IMR-90 (cell line): ENCODE data around the gene MYH7B. TPM values are rescaled to one million over a fixed set of nuclear protein-coding genes. Genes with fewer than 3 reads are reported as not detected.

ENCODE experiments used
- ATAC-seq: fragments of 200-7000 bp; cut with Tn5 transposase; 2 replicates; pipeline ENCODE4 v1.9.1; 2020; ENCODE audit warnings: low read depth, mild to moderate bottlenecking, moderate library complexity
- BruUV-seq: library from RNA; stranded (reverse); fragments of 400-500 nt; replicated peaks from 2 replicates; lab custom pipeline; 2021; lab: Mats Ljungman, UMichigan
- CTCF ChIA-PET: fragments of 300-600 bp; formaldehyde crosslinking; extraction: SDS; loops from one replicate; lab custom pipeline; 2021; ENCODE audit warnings: antibody characterized with exemption; lab: Yijun Ruan, JAX
- POLR2A ChIA-PET: fragments of 300-600 bp; sonication (Branson Sonifier 250); formaldehyde crosslinking; loops from one replicate; lab custom pipeline; 2022; ENCODE audit warnings: antibody characterized with exemption; ENCODE audit not compliant: unreplicated experiment; lab: Charles Lee
- DNase-seq: peaks from one replicate; pipeline ENCODE4 v3.0.0; 2013
- H2AFZ ChIP-seq: replicated peaks from 2 replicates; pipeline ENCODE3; 2013; ENCODE audit warnings: low read length, mild to moderate bottlenecking; ENCODE audit not compliant: poor library complexity
- H2AK5ac ChIP-seq: 2 replicates; pipeline ENCODE4 v1.6.1; 2013; ENCODE audit warnings: low read depth, low read length, inconsistent platforms
- H2AK9ac ChIP-seq: replicated peaks from 2 replicates; pipeline ENCODE3; 2013; ENCODE audit warnings: mild to moderate bottlenecking, low read depth, low read length, moderate library complexity; ENCODE audit not compliant: poor library complexity
- H2BK120ac ChIP-seq: 2 replicates; pipeline ENCODE4 v1.6.1; 2013; ENCODE audit warnings: low read depth, low read length, inconsistent platforms
- H2BK15ac ChIP-seq: 3 replicates; pipeline ENCODE4 v1.6.1; 2013; ENCODE audit warnings: low read depth, low read length, inconsistent platforms
- H2BK20ac ChIP-seq: 2 replicates; pipeline ENCODE4 v1.6.1; 2013; ENCODE audit warnings: low read depth, mild to moderate bottlenecking, inconsistent platforms, low read length, moderate library complexity
- H2BK5ac ChIP-seq: 2 replicates; pipeline ENCODE4 v1.6.1; 2013; ENCODE audit warnings: mild to moderate bottlenecking, low read depth, low read length, inconsistent platforms; ENCODE audit not compliant: poor library complexity, severe bottlenecking
- H3K14ac ChIP-seq: replicated peaks from 2 replicates; pipeline ENCODE4 v1.6.1; 2013; ENCODE audit warnings: low read depth, low read length, inconsistent platforms
- H3K18ac ChIP-seq: 2 replicates; pipeline ENCODE4 v1.6.1; 2013; ENCODE audit warnings: low read depth, low read length, control low read depth
- H3K23ac ChIP-seq: 2 replicates; pipeline ENCODE4 v1.6.1; 2013; ENCODE audit warnings: low read depth, low read length, inconsistent platforms
- H3K27ac ChIP-seq: 2 replicates; pipeline ENCODE4 v1.5.1; 2013; ENCODE audit warnings: mild to moderate bottlenecking, control low read depth, low read length; ENCODE audit not compliant: insufficient read depth
- H3K27me3 ChIP-seq: 2 replicates; pipeline ENCODE4 v1.6.1; 2013; ENCODE audit warnings: low read length; ENCODE audit not compliant: control insufficient read depth, insufficient read depth
- H3K36me3 ChIP-seq: 2 replicates; pipeline ENCODE4 v1.6.1; 2013; ENCODE audit warnings: low read length, mixed read lengths; ENCODE audit not compliant: control insufficient read depth, insufficient read depth
- H3K4ac ChIP-seq: 2 replicates; pipeline ENCODE4 v1.6.1; 2013; ENCODE audit warnings: low read depth, low read length, inconsistent platforms
- H3K4me1 ChIP-seq: 2 replicates; pipeline ENCODE4 v1.6.1; 2013; ENCODE audit warnings: low read length, mixed read lengths; ENCODE audit not compliant: control insufficient read depth, insufficient read depth
- H3K4me2 ChIP-seq: 2 replicates; pipeline ENCODE4 v1.6.1; 2013; ENCODE audit warnings: low read depth, mild to moderate bottlenecking, control low read depth, low read length, moderate library complexity
- H3K4me3 ChIP-seq: 2 replicates; pipeline ENCODE4 v1.5.1; 2013; ENCODE audit warnings: low read depth, mild to moderate bottlenecking, control low read depth, low read length, moderate library complexity; ENCODE audit not compliant: insufficient read depth
- H3K56ac ChIP-seq: 2 replicates; pipeline ENCODE4 v1.6.1; 2013; ENCODE audit warnings: low read length, inconsistent platforms; ENCODE audit not compliant: insufficient read depth; ENCODE audit errors: extremely low read depth
- H3K79me1 ChIP-seq, 2 experiments: 2 replicates each; pipeline ENCODE4 v1.6.1; 2013; ENCODE audit warnings: low read length in 2 of 2, inconsistent platforms in 1 of 2, low read depth in 1 of 2
- H3K9ac ChIP-seq: 2 replicates; pipeline ENCODE4 v1.6.1; 2013; ENCODE audit warnings: low read depth, low read length, control low read depth
- H3K9me1 ChIP-seq: 2 replicates; pipeline ENCODE4 v1.6.1; 2013; ENCODE audit warnings: low read length, inconsistent platforms; ENCODE audit not compliant: insufficient read depth
- H3K9me3 ChIP-seq: 2 replicates; pipeline ENCODE4 v1.6.1; 2013; ENCODE audit warnings: low read length; ENCODE audit not compliant: control insufficient read depth, insufficient read depth
- H4K20me1 ChIP-seq: 2 replicates; pipeline ENCODE4 v1.6.1; 2013; ENCODE audit warnings: low read length, inconsistent platforms; ENCODE audit not compliant: insufficient read depth
- H4K5ac ChIP-seq: 2 replicates; pipeline ENCODE4 v1.6.1; 2013; ENCODE audit warnings: mild to moderate bottlenecking, low read depth, low read length, control low read depth
- H4K8ac ChIP-seq, 2 experiments: 2 replicates each; pipeline ENCODE4 v1.6.1; 2013; ENCODE audit warnings: low read depth in 2 of 2, low read length in 2 of 2, control low read depth in 1 of 2, inconsistent platforms in 1 of 2
- H4K91ac ChIP-seq: 2 replicates; pipeline ENCODE4 v1.6.1; 2013; ENCODE audit warnings: low read depth, low read length, inconsistent platforms; ENCODE audit not compliant: insufficient read depth
- CHD1 ChIP-seq: IDR thresholded peaks from 2 replicates; pipeline ENCODE4 v1.6.1; 2012; ENCODE audit warnings: low read depth, low read length, improper control_type of control experiment
- MAFK ChIP-seq: IDR thresholded peaks from 2 replicates; pipeline ENCODE4 v1.6.1; 2012; ENCODE audit warnings: low read depth, low read length, improper control_type of control experiment
- MAZ ChIP-seq: IDR thresholded peaks from 2 replicates; pipeline ENCODE4 v1.6.1; 2012; ENCODE audit warnings: low read depth, mild to moderate bottlenecking, low read length, improper control_type of control experiment, moderate library complexity, borderline replicate concordance
- MXI1 ChIP-seq: IDR thresholded peaks from 2 replicates; pipeline ENCODE4 v1.6.1; 2012; ENCODE audit warnings: low read depth, mild to moderate bottlenecking, low read length, moderate library complexity, borderline replicate concordance
- RAD21 ChIP-seq: IDR thresholded peaks from 2 replicates; pipeline ENCODE4 v1.6.1; 2012; ENCODE audit warnings: low read length, improper control_type of control experiment
- RCOR1 ChIP-seq: IDR thresholded peaks from 2 replicates; pipeline ENCODE4 v1.6.1; 2012; ENCODE audit warnings: mild to moderate bottlenecking, low read length, improper control_type of control experiment; ENCODE audit not compliant: insufficient replicate concordance
- RFX5 ChIP-seq: IDR thresholded peaks from 2 replicates; pipeline ENCODE4 v1.8.0; 2012; ENCODE audit warnings: low read depth, mild to moderate bottlenecking, low read length, moderate library complexity
- SMC3 ChIP-seq: fragments of 150-350 bp; IDR thresholded peaks from 2 replicates; pipeline ENCODE4 v1.6.1; 2016; ENCODE audit warnings: low read depth, mild to moderate bottlenecking, antibody characterized with exemption, low read length, moderate library complexity
- WGBS, 2 experiments: methylation state at CpG; one replicate each; pipeline versions ENCODE4 v1.1.5 to v1.1.7; 2013; ENCODE audit warnings: missing lambda C conversion rate in 2 of 2; ENCODE audit not compliant: insufficient read length in 1 of 2; ENCODE audit errors: extremely low coverage in 2 of 2; 5-methylcytosine and 5-hydroxymethylcytosine counted together
- dilution Hi-C: fragments of 300-500 bp; cut with HindIII; formaldehyde crosslinking; loops from one replicate; pipeline ENCODE4 v1.14.3; 2018; ENCODE audit warnings: low sequenced_read_pairs; ENCODE audit not compliant: unreplicated experiment
- in situ Hi-C: fragments of 300-500 bp; cut with MboI; formaldehyde crosslinking; loops from 3 replicates; pipeline ENCODE4 v1.14.3; 2019; ENCODE audit warnings: low sequenced_read_pairs, inconsistent platforms, mixed read lengths
- intact Hi-C: fragments of 100-400 bp; cut with micrococcal nuclease; formaldehyde crosslinking; loops from 2 replicates; pipeline ENCODE4 v1.10.0; 2022
- polyA plus RNA-seq, 3 experiments: library from polyadenylated mRNA; depleted of rRNA; stranded (reverse); fragments of >200 nt; gene quantifications; 2 replicates each; pipeline ENCODE4 v1.2.3, GENCODE V29; 2012; ENCODE audit warnings: low replicate concordance in 1 of 3
- total RNA-seq: library from RNA; depleted of rRNA; stranded (reverse); fragments of >200 nt; gene quantifications from 2 replicates; pipeline ENCODE4 v1.2.3, GENCODE V29; 2012
- TF ChIP-seq, protein P1 (sequence below): conservative IDR thresholded peaks from 2 replicates; pipeline ENCODE4 v1.5.1; 2012; ENCODE audit warnings: mild to moderate bottlenecking, low read depth, low read length, improper control_type of control experiment
- TF ChIP-seq, protein P2 (sequence below): fragments of 150-350 bp; IDR thresholded peaks from 2 replicates; pipeline ENCODE4 v1.6.1; 2017; ENCODE audit warnings: mild to moderate bottlenecking, antibody characterized with exemption, low read length, low read depth

Gene MYH7B
- total and polyA plus RNA-seq, 2 of the 4 experiments (the other 2 are of a cell fraction) = 0.09 TPM; not detected in 1

DNA sequence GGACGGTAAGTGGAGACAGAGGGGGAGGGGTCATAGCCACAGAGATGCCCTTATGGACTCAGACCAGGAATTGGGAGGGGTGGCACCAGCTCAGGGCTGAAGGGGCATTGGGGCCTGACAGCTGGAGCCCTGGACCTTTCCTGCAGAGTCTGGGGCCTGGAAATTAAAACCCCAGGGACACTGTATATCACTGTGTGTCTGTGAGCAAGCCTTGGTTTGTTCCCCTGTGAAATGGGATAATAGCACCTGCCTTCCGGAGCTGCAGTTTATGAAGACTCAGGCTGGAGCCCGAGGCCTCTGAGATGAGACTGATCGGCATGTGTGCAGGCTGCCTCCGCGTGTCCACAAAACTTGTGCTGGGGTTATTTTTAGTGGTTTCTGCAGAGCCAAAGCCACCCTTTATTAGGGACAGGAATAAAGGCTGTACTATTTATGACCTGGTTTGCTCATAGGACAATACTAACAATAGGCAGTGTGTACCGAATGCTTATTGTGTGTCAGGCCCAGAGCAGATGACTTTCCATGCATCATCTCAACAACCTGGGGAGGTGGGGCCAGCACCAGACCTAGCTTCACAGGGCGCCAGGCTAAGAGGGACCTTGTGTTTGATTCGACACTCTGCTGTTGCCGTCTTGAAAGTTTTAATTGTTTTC lies 22.6 kb downstream of the MYH7B start:
- Histone ChIP-seq H2BK15ac (no peak overlapping the region), H3K4me1 (no peaks in the 10 kb centered on the region), H3K56ac (no peak overlapping the region), H4K20me1 (no peaks in the 10 kb centered on the region), H4K91ac (no peak overlapping the region), H3K18ac (no peak overlapping the region), H3K9me3 (no peaks in the 10 kb centered on the region), H3K4me3 (no peak overlapping the region), H2AFZ (no peak overlapping the region), H3K36me3 (no peaks in the 10 kb centered on the region), H4K8ac (no peak overlapping the region), H3K79me1 (no peaks in the 10 kb centered on the region), H2AK9ac (no peak overlapping the region), H2BK20ac (no peak overlapping the region), H4K5ac (no peak overlapping the region), H3K4ac (no peak overlapping the region), H2AK5ac (no peak overlapping the region), H2BK120ac (no peak overlapping the region), H3K27me3 (peaks cover 35% of the 10 kb centered on the region), H3K9ac (no peak overlapping the region), H3K14ac (no peak overlapping the region; the same call in 1 of the 2 replicates), H3K4me2 (no peak overlapping the region), H3K9me1 (no peaks in the 10 kb centered on the region), H3K27ac (no peak overlapping the region), H2BK5ac (no peak overlapping the region), H3K23ac (no peak overlapping the region)
- intact Hi-C loops = no loop called here
- dilution Hi-C loops = no loop called here
- POLR2A ChIA-PET = no interaction called here
- DNase-seq (no peak), ATAC-seq (no peak)
- BruUV-seq = no TSS peak
- 67% methylated on average over 1 of the region's 10 CpGs; no CpG with 5 or more reads in 1 of the 2 experiments for WGBS, 2 experiments
- TF ChIP-seq RFX5 (no peak), MXI1 (no peak), MAZ (no peak), SMC3 (no peak), RCOR1 (no peak), MAFK (no peak), CHD1 (no peak), RAD21 (no peak)
- TF ChIP-seq, protein P1, sequence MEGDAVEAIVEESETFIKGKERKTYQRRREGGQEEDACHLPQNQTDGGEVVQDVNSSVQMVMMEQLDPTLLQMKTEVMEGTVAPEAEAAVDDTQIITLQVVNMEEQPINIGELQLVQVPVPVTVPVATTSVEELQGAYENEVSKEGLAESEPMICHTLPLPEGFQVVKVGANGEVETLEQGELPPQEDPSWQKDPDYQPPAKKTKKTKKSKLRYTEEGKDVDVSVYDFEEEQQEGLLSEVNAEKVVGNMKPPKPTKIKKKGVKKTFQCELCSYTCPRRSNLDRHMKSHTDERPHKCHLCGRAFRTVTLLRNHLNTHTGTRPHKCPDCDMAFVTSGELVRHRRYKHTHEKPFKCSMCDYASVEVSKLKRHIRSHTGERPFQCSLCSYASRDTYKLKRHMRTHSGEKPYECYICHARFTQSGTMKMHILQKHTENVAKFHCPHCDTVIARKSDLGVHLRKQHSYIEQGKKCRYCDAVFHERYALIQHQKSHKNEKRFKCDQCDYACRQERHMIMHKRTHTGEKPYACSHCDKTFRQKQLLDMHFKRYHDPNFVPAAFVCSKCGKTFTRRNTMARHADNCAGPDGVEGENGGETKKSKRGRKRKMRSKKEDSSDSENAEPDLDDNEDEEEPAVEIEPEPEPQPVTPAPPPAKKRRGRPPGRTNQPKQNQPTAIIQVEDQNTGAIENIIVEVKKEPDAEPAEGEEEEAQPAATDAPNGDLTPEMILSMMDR = no peak
- TF ChIP-seq, protein P2, sequence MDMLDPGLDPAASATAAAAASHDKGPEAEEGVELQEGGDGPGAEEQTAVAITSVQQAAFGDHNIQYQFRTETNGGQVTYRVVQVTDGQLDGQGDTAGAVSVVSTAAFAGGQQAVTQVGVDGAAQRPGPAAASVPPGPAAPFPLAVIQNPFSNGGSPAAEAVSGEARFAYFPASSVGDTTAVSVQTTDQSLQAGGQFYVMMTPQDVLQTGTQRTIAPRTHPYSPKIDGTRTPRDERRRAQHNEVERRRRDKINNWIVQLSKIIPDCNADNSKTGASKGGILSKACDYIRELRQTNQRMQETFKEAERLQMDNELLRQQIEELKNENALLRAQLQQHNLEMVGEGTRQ = no peak
- CTCF ChIA-PET = no interaction called here
- in situ Hi-C loops = no loop called here
